Ovary (tissue), 9 donors: Measurements from ENCODE around the gene TET1. TPM values are rescaled to one million over a fixed set of nuclear protein-coding genes. Genes with fewer than 3 reads are reported as not detected.
"Not testable (repeated sequence)": the region's sequence is repeated elsewhere in the genome, so short reads cannot be mapped to it uniquely, and the experiment has no call there.

Experiments used
- DNase-seq, 5 donors: peaks; one replicate each; pipeline ENCODE4 v3.0.0-alpha.2; 2019 to 2020
- H3K27ac ChIP-seq, 2 donors: fragments of 200-600 bp; one replicate each; pipeline versions ENCODE4 v1.5.1 to v1.8.0; 2019 to 2022
- H3K27me3 ChIP-seq: fragments of 200-600 bp; one replicate; pipeline ENCODE4 v1.8.0; 2022
- H3K36me3 ChIP-seq: fragments of 200-600 bp; sonication (generic); one replicate; pipeline ENCODE4 v1.5.1; 2019
- H3K4me1 ChIP-seq: one replicate; pipeline ENCODE4 v1.8.1; 2013; ENCODE audit warnings: mild to moderate bottlenecking, moderate library complexity; ENCODE audit not compliant: insufficient read depth
- H3K4me3 ChIP-seq: fragments of 200-600 bp; sonication (generic); one replicate; pipeline ENCODE4 v1.5.1; 2017
- H3K9me3 ChIP-seq, 2 donors: fragments of 200-600 bp in 1 of 2; sonication (generic) in 1 of 2; one replicate each; pipeline versions ENCODE4 v1.5.1 to v1.8.1; 2013 to 2019; ENCODE audit warnings: mild to moderate bottlenecking in 1 of 2, moderate library complexity in 1 of 2
- EP300 ChIP-seq: sonication (generic); formaldehyde crosslinking; IDR thresholded peaks from one replicate; pipeline ENCODE4 v1.6.1; 2017; ENCODE audit warnings: antibody characterized with exemption
- POLR2A ChIP-seq: fragments of 450-650 bp; IDR thresholded peaks from one replicate; pipeline ENCODE4 v1.6.1; 2017; ENCODE audit warnings: antibody characterized with exemption, mild to moderate bottlenecking, moderate library complexity
- WGBS, 3 donors: extraction: QIAGEN DNeasy Blood & Tissue Kit in 1 of 3; methylation state at CpG; one replicate each; pipeline versions ENCODE4 v1.1.5 to v1.1.7; 2013 to 2017; 5-methylcytosine and 5-hydroxymethylcytosine counted together
- intact Hi-C, 4 donors: fragments of 100-400 bp; cut with DNase I; formaldehyde crosslinking; loops; one replicate each; pipeline versions ENCODE4 v1.11.0 to v1.15.1; 2022 to 2023
- polyA plus RNA-seq, 2 donors: library from polyadenylated mRNA; stranded (reverse); fragments of 200-250 nt in 1 of 2; fragments of 350-450 nt in 1 of 2; fragmentation: Illumina TruSeq in 1 of 2; extraction: RNeasy Lipid Tissue Mini Kit (QIAGEN cat#74804) in 1 of 2; gene quantifications; one replicate each; pipeline ENCODE4 v1.2.3, GENCODE V29; 2013 to 2014
- total RNA-seq, 7 donors: library from RNA; depleted of rRNA in 2 of 7; stranded (reverse); fragments of >200 nt in 2 of 7; fragmentation: NEBNext Ultra II Directional in 3 of 7; extraction: Animal tissue kit (Norgen Biotek cat#: 25700) in 3 of 7; gene quantifications; one replicate each; pipeline versions ENCODE4 v1.1.0 to v1.2.4, GENCODE V29; 2016 to 2023
- TF ChIP-seq, protein P1 (sequence below), 3 donors: fragments of 450-650 bp in 2 of 3; fragments of 200-600 bp in 1 of 3; IDR thresholded peaks; one replicate each; pipeline versions ENCODE4 v1.5.1 to v1.8.0; 2016 to 2022; ENCODE audit warnings: antibody characterized with exemption in 3 of 3, mild to moderate bottlenecking in 1 of 3
- donor health status: DM: no; HTN: no; CAD: no; lungs with moderate emphysema.
- donor health status: DM: no; HTN: no; CAD: no.
- donor health status: Bipolar disorder and iron deficiency.
- donor health status: DM: yes; HTN: yes; CAD: no.
- donor health status: DM: no; HTN: no; CAD: no.
- donor health status: DM: yes; HTN: yes; CAD: no.

Gene TET1
- total and polyA plus RNA-seq, 9 donors = 0.69 to 7.0 (median 5.3) TPM

DNA sequence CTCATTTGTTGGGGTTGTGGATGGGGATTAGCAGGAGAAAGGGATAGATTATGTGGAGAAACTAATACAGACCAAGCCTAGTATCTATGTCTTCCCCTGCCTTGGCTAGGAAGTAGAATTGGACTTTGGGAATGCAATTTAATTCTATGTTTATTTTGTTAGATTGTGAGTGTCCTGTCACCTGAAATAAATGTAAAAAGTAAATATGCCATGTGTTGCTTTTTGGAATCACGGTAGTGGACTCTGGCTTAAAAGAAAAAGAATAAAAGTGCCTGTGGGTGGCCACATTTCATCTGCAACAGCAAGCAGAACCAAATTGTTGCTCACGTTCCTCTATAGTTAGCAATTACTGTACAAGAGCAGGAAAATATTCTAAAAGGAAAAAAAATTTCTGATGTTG is 42.3 kb downstream of the TET1 start:
- Histone ChIP-seq H3K9me3 (no peaks in the 10 kb centered on the region), H3K27me3 (no peaks in the 10 kb centered on the region), H3K4me3 (no peak overlapping the region), H3K4me1 (peaks cover 3% of the 10 kb centered on the region), H3K27ac (no peak overlapping the region), H3K36me3 (no peaks in the 10 kb centered on the region)
- TF ChIP-seq EP300 (no peak), POLR2A (no peak)
- TF ChIP-seq, protein P1, sequence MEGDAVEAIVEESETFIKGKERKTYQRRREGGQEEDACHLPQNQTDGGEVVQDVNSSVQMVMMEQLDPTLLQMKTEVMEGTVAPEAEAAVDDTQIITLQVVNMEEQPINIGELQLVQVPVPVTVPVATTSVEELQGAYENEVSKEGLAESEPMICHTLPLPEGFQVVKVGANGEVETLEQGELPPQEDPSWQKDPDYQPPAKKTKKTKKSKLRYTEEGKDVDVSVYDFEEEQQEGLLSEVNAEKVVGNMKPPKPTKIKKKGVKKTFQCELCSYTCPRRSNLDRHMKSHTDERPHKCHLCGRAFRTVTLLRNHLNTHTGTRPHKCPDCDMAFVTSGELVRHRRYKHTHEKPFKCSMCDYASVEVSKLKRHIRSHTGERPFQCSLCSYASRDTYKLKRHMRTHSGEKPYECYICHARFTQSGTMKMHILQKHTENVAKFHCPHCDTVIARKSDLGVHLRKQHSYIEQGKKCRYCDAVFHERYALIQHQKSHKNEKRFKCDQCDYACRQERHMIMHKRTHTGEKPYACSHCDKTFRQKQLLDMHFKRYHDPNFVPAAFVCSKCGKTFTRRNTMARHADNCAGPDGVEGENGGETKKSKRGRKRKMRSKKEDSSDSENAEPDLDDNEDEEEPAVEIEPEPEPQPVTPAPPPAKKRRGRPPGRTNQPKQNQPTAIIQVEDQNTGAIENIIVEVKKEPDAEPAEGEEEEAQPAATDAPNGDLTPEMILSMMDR (IDR thresholded peaks at IDR 0.05) = no peak
- intact Hi-C loops = no loop called here
- no peak for DNase-seq
- 52 to 63% (median 52%) methylated on average over 2 of the region's 2 CpGs for WGBS, 3 donors

DNA sequence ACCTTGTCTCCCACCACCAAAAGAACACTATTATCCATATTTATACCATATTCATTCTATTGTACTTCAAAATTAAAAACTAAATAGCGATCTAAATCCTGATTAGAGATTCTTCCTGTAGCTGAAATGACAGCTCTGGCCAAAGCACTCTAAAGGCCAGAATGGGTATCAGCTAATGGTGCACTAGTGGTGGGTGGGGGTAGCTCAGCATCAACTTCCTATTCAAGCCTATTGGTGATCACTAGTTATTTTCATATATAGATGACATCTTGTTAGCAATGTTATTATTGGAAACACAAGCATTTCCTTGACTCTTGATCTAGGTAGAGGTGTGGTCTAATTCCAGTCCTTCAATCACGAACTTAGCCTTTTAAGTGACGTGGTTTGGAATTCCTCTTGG is 43.6 kb downstream of the TET1 start:
- Histone ChIP-seq H3K4me1 (peaks cover 3% of the 10 kb centered on the region), H3K27ac (no peak overlapping the region), H3K9me3 (no peaks in the 10 kb centered on the region), H3K36me3 (no peaks in the 10 kb centered on the region), H3K4me3 (no peak overlapping the region), H3K27me3 (no peaks in the 10 kb centered on the region)
- TF ChIP-seq EP300 = no peak
- TF ChIP-seq, protein P1 (IDR thresholded peaks at IDR 0.05) = no peak
- TF ChIP-seq POLR2A = no peak
- intact Hi-C loops = no loop called here
- DNase-seq = no peak
- 90 to 99% (median 96%) methylated on average over 3 of the region's 3 CpGs for WGBS, 3 donors

DNA sequence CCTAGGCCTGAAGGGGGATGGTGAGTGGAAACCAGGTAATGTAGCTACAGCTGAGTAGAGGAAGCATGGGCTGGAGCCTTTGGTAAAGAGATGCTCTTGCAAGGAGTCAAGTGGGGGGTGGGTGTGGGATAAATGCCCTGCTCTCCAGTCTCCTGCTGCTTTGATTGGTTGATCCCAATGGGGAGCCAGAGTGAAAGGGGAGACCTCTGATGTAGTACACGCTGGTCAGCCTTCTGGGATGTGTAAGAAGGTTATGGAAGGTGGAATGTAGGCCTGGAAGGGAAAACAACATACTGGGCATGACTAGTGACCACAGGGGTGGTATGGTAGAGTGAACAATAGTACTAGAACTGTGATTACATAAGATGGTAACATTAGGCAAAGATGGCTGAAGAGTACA is 44.3 kb downstream of the TET1 start:
- H3K4me3 ChIP-seq = no peak overlapping the region
- peaks cover under 1% of the 10 kb centered on the region for H3K4me1 ChIP-seq
- intact Hi-C loops = no loop called here
- 96 to 100% (median 98%) methylated on average over 1 of the region's 1 CpG for WGBS, 3 donors
- H3K27me3 ChIP-seq = no peaks in the 10 kb centered on the region
- TF ChIP-seq EP300 (no peak), POLR2A (no peak)
- TF ChIP-seq, protein P1 (IDR thresholded peaks at IDR 0.05) = no peak
- H3K27ac ChIP-seq = no peak overlapping the region
- DNase-seq = no peak
- no peaks in the 10 kb centered on the region for H3K36me3 ChIP-seq
- H3K9me3 ChIP-seq = no peaks in the 10 kb centered on the region

DNA sequence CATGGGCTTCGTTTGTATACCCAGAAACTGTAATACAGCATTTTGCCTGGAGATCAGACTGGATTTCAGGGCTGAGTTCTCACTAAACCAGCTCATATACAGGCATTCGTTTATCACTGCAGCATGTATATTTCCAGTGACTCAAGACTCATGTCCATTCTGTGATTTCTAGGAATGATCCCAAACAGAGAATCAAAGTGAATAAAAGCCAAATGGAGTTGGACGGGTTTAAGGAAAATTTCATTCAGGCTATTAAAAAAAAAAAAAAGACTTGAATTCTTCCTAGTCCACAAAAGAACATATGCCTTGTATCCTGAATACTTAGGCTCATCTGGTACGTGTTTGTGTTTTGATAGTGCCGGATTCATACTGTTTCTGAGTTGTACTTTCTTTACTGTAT is 46.8 kb downstream of the TET1 start:
- H3K4me1 ChIP-seq = no peaks in the 10 kb centered on the region
- DNase-seq = no peak

DNA sequence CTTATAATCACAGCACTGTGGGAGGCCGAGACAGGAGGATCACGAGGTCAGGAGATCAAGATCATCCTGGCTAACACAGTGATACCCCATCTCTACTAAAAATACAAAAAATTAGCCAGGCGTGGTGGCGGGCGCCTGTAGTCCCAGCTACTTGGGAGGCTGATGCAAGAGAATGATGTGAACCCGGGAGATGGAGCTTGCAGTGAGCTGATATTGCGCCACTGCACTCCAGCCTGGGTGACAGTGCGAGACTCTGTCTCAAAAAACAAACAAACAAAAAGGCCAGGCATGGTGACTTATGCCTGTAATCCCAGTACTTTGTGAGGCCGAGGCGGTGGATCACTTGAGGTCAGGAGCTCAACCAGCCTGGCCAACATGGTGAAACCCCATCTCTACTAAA is 49.9 kb downstream of the TET1 start:
- H3K27ac ChIP-seq, intact Hi-C loops: not testable (repeated sequence)
- WGBS, 3 donors = 92 to 98% (median 98%) methylated on average over 10 of the region's 10 CpGs

More for the DNA sequence above, 46.8 kb downstream of the TET1 start:
- intact Hi-C loops = no loop called here
- Histone ChIP-seq H3K36me3 (no peaks in the 10 kb centered on the region), H3K27ac (no peak overlapping the region), H3K27me3 (no peaks in the 10 kb centered on the region), H3K9me3 (no peaks in the 10 kb centered on the region), H3K4me3 (no peak overlapping the region)
- WGBS, 3 donors = 27 to 40% (median 33%) methylated on average over 5 of the region's 5 CpGs
- TF ChIP-seq POLR2A = no peak
- TF ChIP-seq EP300 = no peak
- TF ChIP-seq, protein P1 (IDR thresholded peaks at IDR 0.05) = no peak

More for the DNA sequence above, 49.9 kb downstream of the TET1 start:
- not testable (repeated sequence) for H3K9me3 ChIP-seq, DNase-seq, H3K27me3 ChIP-seq, H3K4me1 ChIP-seq, H3K36me3 ChIP-seq, H3K4me3 ChIP-seq
